Neuronal stem cell (in vitro differentiated cells): ENCODE data around the gene RNU2-63P.
"Not testable (repeated sequence)": the region's sequence is repeated elsewhere in the genome, so short reads cannot be mapped to it uniquely, and the experiment has no call there.

Experiments used
- DNase-seq: peaks from one replicate; pipeline ENCODE4 v3.0.0-alpha.2; 2013; ENCODE audit warnings: low spot score
- H2AFZ ChIP-seq: one replicate; pipeline ENCODE4 v1.6.1; 2013; ENCODE audit warnings: mild to moderate bottlenecking, low read length, inconsistent platforms
- H2AK5ac ChIP-seq: 2 replicates; pipeline ENCODE4 v1.6.1; 2013; ENCODE audit warnings: low read depth, mild to moderate bottlenecking, inconsistent platforms, low read length, moderate library complexity, mixed read lengths
- H2BK120ac ChIP-seq: 2 replicates; pipeline ENCODE4 v1.6.1; 2013; ENCODE audit warnings: low read depth, mild to moderate bottlenecking, inconsistent platforms, low read length, moderate library complexity, mixed read lengths
- H2BK12ac ChIP-seq: one replicate; pipeline ENCODE4 v1.6.1; 2013; ENCODE audit warnings: low read length, inconsistent platforms
- H2BK15ac ChIP-seq: 2 replicates; pipeline ENCODE4 v1.6.1; 2013; ENCODE audit warnings: mild to moderate bottlenecking, low read length, inconsistent platforms, mixed read lengths
- H2BK5ac ChIP-seq: one replicate; pipeline ENCODE4 v1.6.1; 2013; ENCODE audit warnings: inconsistent platforms, mild to moderate bottlenecking, low read length, moderate library complexity
- H3K14ac ChIP-seq: one replicate; pipeline ENCODE4 v1.6.1; 2013; ENCODE audit warnings: low read length, inconsistent platforms
- H3K18ac ChIP-seq: 2 replicates; pipeline ENCODE4 v1.6.1; 2013; ENCODE audit warnings: low read length, inconsistent platforms
- H3K23ac ChIP-seq: 2 replicates; pipeline ENCODE4 v1.6.1; 2013; ENCODE audit warnings: low read depth, mild to moderate bottlenecking, mixed read lengths, low read length, inconsistent platforms; ENCODE audit not compliant: poor library complexity
- H3K27ac ChIP-seq: replicated peaks from 3 replicates; pipeline ENCODE4 v1.5.1; 2013; ENCODE audit warnings: low read length, inconsistent platforms
- H3K27me3 ChIP-seq, 3 experiments: 2 replicates each; pipeline ENCODE4 v1.6.1; 2013; ENCODE audit warnings: low read length in 3 of 3, mild to moderate bottlenecking in 2 of 3, inconsistent platforms in 1 of 3, low read depth in 1 of 3, mixed read lengths in 1 of 3, moderate library complexity in 1 of 3; ENCODE audit not compliant: control insufficient read depth in 3 of 3, insufficient read depth in 3 of 3
- H3K36me3 ChIP-seq, 2 donors: replicated peaks in 1 of 2; 2 replicates each; pipeline ENCODE4 v1.6.1; 2013; ENCODE audit warnings: low read length in 2 of 2; ENCODE audit not compliant: control insufficient read depth in 2 of 2, insufficient read depth in 2 of 2
- H3K4ac ChIP-seq: 2 replicates; pipeline ENCODE4 v1.6.1; 2013; ENCODE audit warnings: inconsistent platforms, mild to moderate bottlenecking, low read length, moderate library complexity
- H3K4me1 ChIP-seq, 2 donors: 1 replicate in 1 of 2; 2 replicates in 1 of 2; pipeline ENCODE4 v1.6.1; 2013; ENCODE audit warnings: low read length in 2 of 2, low read depth in 1 of 2; ENCODE audit not compliant: control insufficient read depth in 2 of 2, insufficient read depth in 1 of 2
- H3K4me2 ChIP-seq: one replicate; pipeline ENCODE4 v1.6.1; 2013; ENCODE audit warnings: mild to moderate bottlenecking, low read length, inconsistent platforms; ENCODE audit not compliant: insufficient read depth, poor library complexity, severe bottlenecking
- H3K4me3 ChIP-seq, 2 donors: 2 replicates each; pipeline ENCODE4 v1.5.1; 2013; ENCODE audit warnings: low read length in 2 of 2, mild to moderate bottlenecking in 2 of 2, inconsistent platforms in 1 of 2, moderate library complexity in 1 of 2
- H3K79me1 ChIP-seq: one replicate; pipeline ENCODE4 v1.6.1; 2013; ENCODE audit warnings: low read depth, mild to moderate bottlenecking, inconsistent platforms, low read length, moderate library complexity
- H3K9ac ChIP-seq: one replicate; pipeline ENCODE4 v1.6.1; 2013; ENCODE audit warnings: mild to moderate bottlenecking, low read depth, low read length, inconsistent platforms; ENCODE audit not compliant: poor library complexity
- H3K9me3 ChIP-seq, 2 donors: replicated peaks in 1 of 2; 2 replicates each; pipeline versions ENCODE3 to v1.6.1; 2013; ENCODE audit warnings: low read length in 2 of 2, mild to moderate bottlenecking in 2 of 2, inconsistent platforms in 1 of 2, low read depth in 1 of 2, mixed read lengths in 1 of 2, moderate library complexity in 1 of 2; ENCODE audit not compliant: control insufficient read depth in 2 of 2, insufficient read depth in 1 of 2
- H4K8ac ChIP-seq: one replicate; pipeline ENCODE4 v1.6.1; 2013; ENCODE audit warnings: low read depth, mild to moderate bottlenecking, inconsistent platforms, low read length, moderate library complexity
- H4K91ac ChIP-seq: one replicate; pipeline ENCODE4 v1.6.1; 2013; ENCODE audit warnings: low read length, low read depth, mild to moderate bottlenecking, inconsistent platforms; ENCODE audit not compliant: poor library complexity
- WGBS, 2 donors: extraction: QIAGEN DNeasy Blood & Tissue Kit; methylation state at CpG; one replicate each; pipeline ENCODE4 v1.1.7; 2013; ENCODE audit warnings: missing lambda C conversion rate in 2 of 2, mixed read lengths in 1 of 2; ENCODE audit not compliant: insufficient read length in 2 of 2, insufficient replicate concordance in 1 of 2; ENCODE audit errors: extremely low coverage in 2 of 2; 5-methylcytosine and 5-hydroxymethylcytosine counted together

Gene RNU2-63P

GRCh38 chr2:88049622-88050021 is 33.3 kb upstream of the RNU2-63P start:
- no CpG with 5 or more reads among the region's 1 CpG for WGBS, 2 donors
- H2BK5ac ChIP-seq = no peak overlapping the region
- H4K8ac ChIP-seq = no peak overlapping the region
- H2AFZ ChIP-seq = no peak overlapping the region
- no peak overlapping the region for H3K9ac ChIP-seq
- no peak overlapping the region for H3K14ac ChIP-seq
- H3K79me1 ChIP-seq = no peaks in the 10 kb centered on the region
- H3K27me3 ChIP-seq = no peaks in the 10 kb centered on the region
- H3K9me3 ChIP-seq = no peaks in the 10 kb centered on the region
- no peak overlapping the region for H2BK120ac ChIP-seq
- H3K4me1 ChIP-seq = peaks cover 4 to 6% of the 10 kb centered on the region in 2 donors
- H3K36me3 ChIP-seq = peaks cover 0 to 62% of the 10 kb centered on the region in 2 donors
- H2BK15ac ChIP-seq = no peak overlapping the region
- no peak overlapping the region for H3K4ac ChIP-seq
- no peak overlapping the region for H3K4me3 ChIP-seq
- DNase-seq = no peak
- H3K23ac ChIP-seq = no peak overlapping the region
- H2AK5ac ChIP-seq = no peak overlapping the region
- no peak overlapping the region for H3K27ac ChIP-seq
- no peak overlapping the region for H2BK12ac ChIP-seq
- no peak overlapping the region for H3K4me2 ChIP-seq
- no peak overlapping the region for H3K18ac ChIP-seq
- H4K91ac ChIP-seq = no peak overlapping the region

- Histone ChIP-seq H2BK12ac (no peak overlapping the region), H2AFZ (no peak overlapping the region), H3K27ac (no peak overlapping the region), H4K91ac (no peak overlapping the region), H2BK120ac (no peak overlapping the region), H2BK5ac (no peak overlapping the region), H3K4me2 (no peak overlapping the region), H3K18ac (no peak overlapping the region), H3K79me1 (no peaks in the 10 kb centered on the region), H2BK15ac (no peak overlapping the region), H3K27me3 (no peaks in the 10 kb centered on the region), H3K14ac (no peak overlapping the region), H3K23ac (no peak overlapping the region), H4K8ac (no peak overlapping the region), H3K36me3 (peaks cover 0 to 57% of the 10 kb centered on the region in 2 donors), H3K9ac (no peak overlapping the region), H3K4ac (no peak overlapping the region), H3K4me3 (no peak overlapping the region), H3K4me1 (no peaks in the 10 kb centered on the region), H3K9me3 (no peaks in the 10 kb centered on the region), H2AK5ac (no peak overlapping the region)
- no CpG with 5 or more reads among the region's 3 CpGs for WGBS, 2 donors
- DNase-seq = no peak
Observed at GRCh38 chr2:88048541-88048940, 32.2 kb upstream of the RNU2-63P start.

- H3K4ac ChIP-seq, H3K18ac ChIP-seq, H3K4me3 ChIP-seq, H2BK12ac ChIP-seq, H4K91ac ChIP-seq, H2BK15ac ChIP-seq, H3K27ac ChIP-seq, H3K4me1 ChIP-seq, H4K8ac ChIP-seq, H3K23ac ChIP-seq, H3K9ac ChIP-seq, H3K4me2 ChIP-seq, H2BK5ac ChIP-seq, H3K9me3 ChIP-seq, H3K14ac ChIP-seq, H2AFZ ChIP-seq, H2AK5ac ChIP-seq, H3K27me3 ChIP-seq, H2BK120ac ChIP-seq, DNase-seq, H3K79me1 ChIP-seq: not testable (repeated sequence)
- H3K36me3 ChIP-seq = peaks cover 0 to 28% of the 10 kb centered on the region in 2 donors
- no CpG with 5 or more reads among the region's 6 CpGs for WGBS, 2 donors
Observed at GRCh38 chr2:88045561-88045960, 29.2 kb upstream of the RNU2-63P start.

GRCh38 chr2:88042476-88042875 is 26.1 kb upstream of the RNU2-63P start:
- Histone ChIP-seq H2AK5ac (no peak overlapping the region), H3K4me1 (peaks cover 0 to 2% of the 10 kb centered on the region in 2 donors), H3K14ac (no peak overlapping the region), H2BK12ac (no peak overlapping the region), H3K18ac (no peak overlapping the region), H3K23ac (no peak overlapping the region), H3K4me2 (no peak overlapping the region), H3K4me3 (no peak overlapping the region), H3K9me3 (no peaks in the 10 kb centered on the region), H3K27ac (no peak overlapping the region), H3K36me3 (peaks cover 0 to 8% of the 10 kb centered on the region in 2 donors), H3K27me3 (no peaks in the 10 kb centered on the region), H3K4ac (no peak overlapping the region), H4K8ac (no peak overlapping the region), H2BK5ac (no peak overlapping the region), H3K79me1 (no peaks in the 10 kb centered on the region), H2BK120ac (no peak overlapping the region), H2AFZ (no peak overlapping the region), H3K9ac (no peak overlapping the region), H4K91ac (no peak overlapping the region), H2BK15ac (no peak overlapping the region)
- no peak for DNase-seq
- WGBS, 2 donors = no CpG with 5 or more reads among the region's 5 CpGs
